ENCODE results near the gene WFS1. TPM values are rescaled to one million over a fixed set of nuclear protein-coding genes. Genes with fewer than 3 reads are reported as not detected.

The WFS1 gene
- total and polyA plus RNA-seq, 2 donors (not counting 1 experiment from before 2014, with no cell fraction given): 25.7 to 37.5 TPM

DNA sequence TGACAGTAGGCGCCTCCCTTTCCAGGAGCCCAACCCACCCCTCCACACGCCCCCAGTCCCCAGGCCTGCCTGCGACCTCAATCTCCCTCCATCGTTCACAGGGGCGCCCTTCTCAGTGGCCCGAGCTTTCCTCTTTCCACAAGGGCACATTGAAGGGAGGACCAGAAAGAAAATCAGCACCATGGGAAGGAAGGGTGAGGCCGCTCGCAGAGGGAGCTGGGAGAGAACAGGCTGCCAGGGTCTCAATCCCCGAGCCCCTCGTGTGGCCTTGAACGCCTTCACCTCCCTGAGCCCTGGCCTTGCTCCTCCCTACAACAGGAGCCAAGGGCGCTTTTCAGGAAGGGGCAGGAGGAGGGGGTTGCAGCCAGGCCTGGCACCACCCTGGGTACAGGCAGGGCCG lies 66.5 kb downstream of the WFS1 start:
- TF ChIP-seq EZH2 (IDR thresholded peaks at IDR 0.05; ENCODE audit: low read length, missing control alignments): no peak
- TF ChIP-seq, protein P1, sequence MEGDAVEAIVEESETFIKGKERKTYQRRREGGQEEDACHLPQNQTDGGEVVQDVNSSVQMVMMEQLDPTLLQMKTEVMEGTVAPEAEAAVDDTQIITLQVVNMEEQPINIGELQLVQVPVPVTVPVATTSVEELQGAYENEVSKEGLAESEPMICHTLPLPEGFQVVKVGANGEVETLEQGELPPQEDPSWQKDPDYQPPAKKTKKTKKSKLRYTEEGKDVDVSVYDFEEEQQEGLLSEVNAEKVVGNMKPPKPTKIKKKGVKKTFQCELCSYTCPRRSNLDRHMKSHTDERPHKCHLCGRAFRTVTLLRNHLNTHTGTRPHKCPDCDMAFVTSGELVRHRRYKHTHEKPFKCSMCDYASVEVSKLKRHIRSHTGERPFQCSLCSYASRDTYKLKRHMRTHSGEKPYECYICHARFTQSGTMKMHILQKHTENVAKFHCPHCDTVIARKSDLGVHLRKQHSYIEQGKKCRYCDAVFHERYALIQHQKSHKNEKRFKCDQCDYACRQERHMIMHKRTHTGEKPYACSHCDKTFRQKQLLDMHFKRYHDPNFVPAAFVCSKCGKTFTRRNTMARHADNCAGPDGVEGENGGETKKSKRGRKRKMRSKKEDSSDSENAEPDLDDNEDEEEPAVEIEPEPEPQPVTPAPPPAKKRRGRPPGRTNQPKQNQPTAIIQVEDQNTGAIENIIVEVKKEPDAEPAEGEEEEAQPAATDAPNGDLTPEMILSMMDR (conservative IDR thresholded peaks at IDR 0.05 in 1 of 2, IDR thresholded peaks at IDR 0.05 in 1 of 2; ENCODE audit: low read depth in 1 of 2, low read length in 2 of 2): no peak
- H2AFZ ChIP-seq (ENCODE audit: low read length): no peak overlapping the region
- no peaks in the 10 kb centered on the region for H3K79me2 ChIP-seq (ENCODE audit: control insufficient read depth, insufficient read depth, low read length)
- H3K4me1 ChIP-seq (ENCODE audit: control insufficient read depth, extremely low read depth, insufficient read depth, low read length): no peaks in the 10 kb centered on the region
- H3K4me3 ChIP-seq (replicated peaks in 1 of 4; ENCODE audit: control extremely low read depth in 1 of 4, insufficient read depth in 1 of 4, low read depth in 3 of 4, low read length in 4 of 4): no peak overlapping the region
- no peak for DNase-seq (ENCODE audit: low read depth in 2 of 2)
- no peak overlapping the region for H3K4me2 ChIP-seq (ENCODE audit: extremely low read depth, insufficient read depth, low read length)
- no peak overlapping the region for H3K27ac ChIP-seq (ENCODE audit: insufficient read depth, low read length)
- H3K36me3 ChIP-seq (ENCODE audit: control insufficient read depth, insufficient read depth, low read length): no peaks in the 10 kb centered on the region
- H3K9ac ChIP-seq (ENCODE audit: insufficient read depth, low read length): no peak overlapping the region
- no peaks in the 10 kb centered on the region for H3K27me3 ChIP-seq (ENCODE audit: control insufficient read depth, insufficient read depth, low read length)
- no peaks in the 10 kb centered on the region for H3K9me3 ChIP-seq (ENCODE audit: control insufficient read depth, insufficient read depth, low read depth, low read length)
- H4K20me1 ChIP-seq (ENCODE audit: control insufficient read depth, extremely low read depth, insufficient read depth, low read length): no peaks in the 10 kb centered on the region

GRCh38 chr4:6337331-6337935 lies 67.8 kb downstream of the WFS1 start:
- no peak overlapping the region for H2AFZ ChIP-seq (ENCODE audit: low read length)
- no peak for DNase-seq (ENCODE audit: low read depth in 2 of 2)
- H3K4me1 ChIP-seq (ENCODE audit: control insufficient read depth, extremely low read depth, insufficient read depth, low read length): no peaks in the 10 kb centered on the region
- H3K27me3 ChIP-seq (ENCODE audit: control insufficient read depth, insufficient read depth, low read length): no peaks in the 10 kb centered on the region
- H3K79me2 ChIP-seq (ENCODE audit: control insufficient read depth, insufficient read depth, low read length): no peaks in the 10 kb centered on the region
- TF ChIP-seq, protein P1 (conservative IDR thresholded peaks at IDR 0.05 in 1 of 2, IDR thresholded peaks at IDR 0.05 in 1 of 2; ENCODE audit: low read depth in 1 of 2, low read length in 2 of 2): no peak
- TF ChIP-seq EZH2 (IDR thresholded peaks at IDR 0.05; ENCODE audit: low read length, missing control alignments): no peak
- no peak overlapping the region for H3K4me2 ChIP-seq (ENCODE audit: extremely low read depth, insufficient read depth, low read length)
- H4K20me1 ChIP-seq (ENCODE audit: control insufficient read depth, extremely low read depth, insufficient read depth, low read length): no peaks in the 10 kb centered on the region
- H3K27ac ChIP-seq (ENCODE audit: insufficient read depth, low read length): no peak overlapping the region
- H3K9ac ChIP-seq (ENCODE audit: insufficient read depth, low read length): no peak overlapping the region
- H3K9me3 ChIP-seq (ENCODE audit: control insufficient read depth, insufficient read depth, low read depth, low read length): no peaks in the 10 kb centered on the region
- H3K4me3 ChIP-seq (replicated peaks in 1 of 4; ENCODE audit: control extremely low read depth in 1 of 4, insufficient read depth in 1 of 4, low read depth in 3 of 4, low read length in 4 of 4): no peak overlapping the region
- no peaks in the 10 kb centered on the region for H3K36me3 ChIP-seq (ENCODE audit: control insufficient read depth, insufficient read depth, low read length)

- Histone ChIP-seq H4K20me1 (ENCODE audit: control insufficient read depth, extremely low read depth, insufficient read depth, low read length) (no peaks in the 10 kb centered on the region), H3K4me3 (replicated peaks in 1 of 4; ENCODE audit: control extremely low read depth in 1 of 4, insufficient read depth in 1 of 4, low read depth in 3 of 4, low read length in 4 of 4) (no peak overlapping the region), H3K4me2 (ENCODE audit: extremely low read depth, insufficient read depth, low read length) (no peak overlapping the region), H3K4me1 (ENCODE audit: control insufficient read depth, extremely low read depth, insufficient read depth, low read length) (no peaks in the 10 kb centered on the region), H3K36me3 (ENCODE audit: control insufficient read depth, insufficient read depth, low read length) (no peaks in the 10 kb centered on the region), H3K27ac (ENCODE audit: insufficient read depth, low read length) (no peak overlapping the region), H3K9me3 (ENCODE audit: control insufficient read depth, insufficient read depth, low read depth, low read length) (no peaks in the 10 kb centered on the region), H3K79me2 (ENCODE audit: control insufficient read depth, insufficient read depth, low read length) (no peaks in the 10 kb centered on the region), H3K27me3 (ENCODE audit: control insufficient read depth, insufficient read depth, low read length) (no peaks in the 10 kb centered on the region), H2AFZ (ENCODE audit: low read length) (no peak overlapping the region), H3K9ac (ENCODE audit: insufficient read depth, low read length) (no peak overlapping the region)
- TF ChIP-seq, protein P1 (conservative IDR thresholded peaks at IDR 0.05 in 1 of 2, IDR thresholded peaks at IDR 0.05 in 1 of 2; ENCODE audit: low read depth in 1 of 2, low read length in 2 of 2): no peak
- no peak for TF ChIP-seq EZH2 (IDR thresholded peaks at IDR 0.05; ENCODE audit: low read length, missing control alignments)
- DNase-seq (ENCODE audit: low read depth in 2 of 2): no peak
Observed at GRCh38 chr4:6338175-6338950, 68.7 kb downstream of the WFS1 start.

Measured in fibroblast of lung (primary cell).